Activated CD4-positive, alpha-beta T cell treated with anti-CD3 and anti-CD28 coated beads, Interleukin-2, Interleukin-4, amounts not matched to agents 100 ng/mL and 50 ng/mL, durations not matched to agents 16 hours and 8 hours (primary cell): ENCODE data around the gene CRYGN.
A peak's percentile ranks its signal among the peaks of the same experiment; 100 is the strongest.

Source experiments
- DNase-seq: peaks from one replicate; pipeline ENCODE4 v3.0.0-alpha.2; 2020; ENCODE audit warnings: low spot score

The CRYGN gene

DNA sequence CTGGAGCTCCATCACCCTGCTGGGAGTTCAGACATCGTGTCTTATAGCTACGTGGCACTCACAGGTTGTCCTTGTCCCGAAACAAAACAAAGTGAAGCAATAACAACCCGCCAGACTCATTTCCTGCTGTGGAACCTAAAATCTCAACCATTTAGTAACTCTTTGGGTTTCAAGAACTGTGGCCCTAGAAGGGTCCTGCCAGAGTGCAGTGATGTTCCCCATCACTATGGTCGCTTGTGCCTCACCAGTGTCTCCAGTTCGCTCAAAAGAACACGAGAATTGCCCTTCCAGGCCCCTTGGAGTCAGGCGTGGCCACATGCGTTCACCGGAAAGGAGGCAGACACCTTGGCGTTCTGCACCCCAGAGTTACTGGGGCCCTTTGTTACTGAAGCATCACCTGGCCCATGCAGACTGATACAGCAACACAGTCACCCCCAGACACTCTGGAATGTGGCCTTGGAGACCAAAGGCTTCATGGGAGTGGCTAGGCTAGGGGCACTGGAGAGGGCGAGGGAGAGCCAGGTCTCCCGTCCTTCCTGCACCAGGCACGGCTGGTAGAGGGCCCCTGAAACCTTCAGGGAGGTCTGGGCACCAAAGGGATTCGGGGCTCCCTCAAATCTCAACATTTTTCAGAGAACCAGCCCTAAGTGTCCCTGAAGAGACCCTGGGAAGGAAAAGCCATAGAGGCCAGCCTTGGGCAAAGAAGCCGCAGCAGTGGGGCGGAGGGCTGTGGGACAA, 908 bp downstream of the CRYGN start:
- no peak for DNase-seq

DNA sequence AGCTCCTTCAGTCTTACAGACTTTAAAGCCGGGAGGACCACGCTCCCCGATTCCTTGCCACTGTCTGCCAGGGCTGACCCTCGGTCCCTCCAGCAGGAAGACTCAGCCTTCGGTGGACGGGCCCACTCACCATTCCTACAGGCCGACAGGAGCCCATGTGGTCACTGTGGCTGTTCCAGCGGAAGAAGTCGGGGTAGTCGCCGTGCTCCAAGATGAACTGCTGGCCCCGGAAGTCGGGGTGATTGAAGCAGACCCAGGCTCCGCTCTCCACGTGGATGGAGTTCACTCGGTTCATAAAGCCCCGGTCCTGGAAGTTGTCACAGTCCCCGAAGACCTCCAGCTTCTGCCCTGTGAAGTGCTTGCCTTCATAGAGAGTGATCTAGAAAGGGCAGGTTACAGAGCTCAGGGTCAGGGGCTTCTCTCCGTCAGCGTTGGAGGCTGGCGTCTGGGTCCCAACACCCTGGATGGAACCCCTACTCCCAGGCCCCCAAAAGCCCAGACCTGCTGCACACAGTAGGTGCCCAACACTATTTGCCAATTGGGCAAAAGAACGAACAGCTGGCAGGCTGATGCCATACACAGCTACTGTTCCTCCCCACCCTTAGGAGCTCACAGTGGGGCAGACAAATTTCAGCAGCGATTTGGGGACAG, 1.9 kb downstream of the CRYGN start:
- DNase-seq: no peak

GRCh38 chr7:151437159-151437553, 2.8 kb downstream of the CRYGN start:
- no peak for DNase-seq

DNA sequence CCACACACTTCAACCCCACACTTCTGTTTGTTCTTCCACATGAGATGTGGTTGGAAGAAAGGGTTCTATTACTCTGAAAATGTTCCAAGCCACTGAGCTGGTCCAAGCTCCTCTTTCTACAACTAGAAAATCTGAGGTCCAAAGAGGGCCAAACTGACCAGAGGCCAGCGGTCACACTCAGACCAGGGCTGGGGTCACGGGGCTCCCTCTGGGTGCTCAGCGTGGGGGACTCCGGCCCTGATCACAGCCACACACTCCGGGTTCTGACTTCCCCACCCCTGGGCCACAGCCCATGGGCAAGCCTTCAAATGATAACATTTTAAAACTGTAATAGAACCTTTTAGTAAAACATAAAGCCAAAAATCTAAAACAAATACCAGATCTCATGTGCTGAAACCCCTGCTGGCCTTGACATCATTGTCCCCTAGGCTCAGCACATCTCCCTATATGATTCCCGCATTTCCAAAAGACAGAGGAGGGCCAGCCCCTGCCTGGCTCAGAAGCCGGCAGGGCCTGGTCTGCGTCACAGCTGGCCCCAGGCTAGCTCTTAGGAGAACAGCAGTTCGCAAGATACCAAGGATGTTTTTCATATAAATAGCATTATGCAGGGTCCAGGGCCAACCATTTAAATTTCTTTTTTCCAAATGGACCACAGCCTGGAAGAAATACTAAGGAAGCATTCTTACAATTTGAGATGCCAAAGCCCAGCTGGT, 3.3 kb downstream of the CRYGN start:
- DNase-seq: no peak

DNA sequence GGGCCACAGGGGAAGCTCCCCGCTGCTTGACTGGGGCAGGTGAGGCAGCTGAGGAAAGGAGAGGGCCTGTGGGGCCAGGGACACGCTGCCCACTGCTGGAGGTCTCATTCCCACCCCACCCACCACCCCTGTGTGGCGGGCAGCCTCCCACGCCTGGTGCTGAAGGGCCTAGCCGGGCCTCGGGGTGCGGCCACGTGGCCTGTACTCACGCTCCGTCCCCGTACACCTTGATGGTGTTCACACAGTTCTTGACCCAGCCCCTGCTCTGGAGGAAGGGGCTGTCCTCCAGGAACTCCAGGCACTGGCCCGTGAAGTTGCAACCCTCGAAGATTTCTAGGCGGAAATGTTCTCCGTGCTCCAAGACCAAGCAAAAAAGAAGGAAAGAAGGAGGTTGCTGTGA, 4.0 kb downstream of the CRYGN start:
- DNase-seq: no peak

DNA sequence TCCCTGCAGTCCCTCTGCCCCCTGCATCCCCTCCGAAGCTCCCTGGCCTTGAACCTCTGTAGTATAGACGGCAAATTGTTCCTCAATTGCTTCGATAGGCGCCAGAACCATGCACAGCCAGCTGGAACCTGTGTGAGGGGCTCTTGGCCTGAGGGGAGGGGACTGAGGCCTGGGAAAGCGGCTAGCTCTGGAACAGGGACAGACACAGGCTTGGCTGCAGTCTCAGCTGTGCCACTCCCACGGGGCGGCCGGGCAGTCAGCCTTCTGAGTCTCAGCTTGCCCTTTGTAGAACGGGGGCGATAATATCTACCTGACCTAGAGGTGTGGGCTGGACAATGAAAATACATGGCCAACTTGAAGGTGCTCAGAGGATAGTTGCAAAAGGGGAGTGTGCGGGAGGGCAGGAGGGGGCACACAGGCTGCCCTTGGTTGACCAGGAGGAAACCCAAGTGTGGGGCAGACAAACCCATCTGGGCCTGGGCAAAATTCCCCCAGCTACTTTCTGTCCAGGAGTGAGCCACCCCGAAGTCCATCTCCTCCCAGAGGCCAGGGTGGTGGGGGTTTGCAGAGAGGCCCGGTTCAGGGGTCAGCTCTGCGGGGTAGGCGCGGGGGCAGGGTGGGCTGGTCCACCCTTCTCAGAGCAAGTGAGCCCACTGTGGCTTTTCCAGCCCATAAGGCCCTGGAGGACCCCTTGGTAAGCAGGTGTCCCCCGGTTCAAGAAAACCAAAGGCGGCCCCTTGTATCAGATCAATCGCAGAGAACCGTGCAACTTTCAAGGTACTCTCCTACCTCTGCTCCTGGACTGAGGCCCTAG, 4.6 kb downstream of the CRYGN start:
- DNase-seq: no peak

DNA sequence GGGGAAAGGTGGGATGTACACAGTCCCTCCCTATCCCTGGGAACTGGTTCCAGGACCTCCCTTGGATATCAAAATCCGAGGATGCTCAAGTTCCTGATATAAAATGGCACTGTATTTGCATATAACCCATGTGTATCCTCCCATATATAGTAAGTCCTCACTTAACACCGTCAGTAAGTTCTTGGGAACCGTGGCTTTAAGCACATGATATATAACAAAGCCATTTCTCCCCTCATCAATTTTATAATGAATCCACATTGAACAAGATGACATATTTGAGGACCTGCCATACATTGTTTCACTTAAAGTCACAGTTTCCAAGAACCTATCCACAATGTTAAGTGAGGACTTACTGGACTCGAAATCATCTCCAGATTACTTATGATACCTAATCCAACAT, 5.4 kb downstream of the CRYGN start:
- DNase-seq: no peak

GRCh38 chr7:151433721-151434400, 6.1 kb downstream of the CRYGN start:
- DNase-seq: no peak

- DNase-seq: peak; percentile 29
Measured at GRCh38 chr7:151432658-151433521, 7.1 kb downstream of the CRYGN start.

DNA sequence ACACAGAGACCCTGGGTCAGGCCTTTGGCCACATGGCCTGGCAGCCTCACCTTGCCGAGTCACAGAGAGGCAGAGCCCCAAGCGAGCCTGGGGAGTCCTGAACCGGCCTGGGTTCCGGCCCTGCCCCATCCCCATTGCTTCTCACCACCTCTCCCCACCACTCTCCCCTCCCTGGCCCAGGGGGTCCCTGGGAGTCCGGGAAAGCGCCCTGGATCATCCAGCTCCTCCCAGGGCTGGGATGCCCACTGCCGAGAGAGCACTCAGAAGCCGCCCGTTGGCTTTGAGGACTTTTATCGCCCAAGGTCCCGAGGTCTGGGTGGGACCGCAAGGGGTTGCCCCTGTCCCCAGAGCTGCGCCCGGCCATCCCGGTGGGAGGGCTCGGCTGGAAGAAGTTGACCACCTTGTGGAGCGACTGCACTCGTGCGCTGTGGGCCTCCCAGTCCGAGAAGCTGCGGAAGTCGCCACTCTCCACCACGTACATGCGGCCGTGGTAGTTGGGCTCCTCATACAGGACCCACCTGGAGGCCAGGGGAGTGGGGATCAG, 8.1 kb downstream of the CRYGN start:
- no peak for DNase-seq

- no peak for DNase-seq
Measured at GRCh38 chr7:151431281-151431767, 8.6 kb downstream of the CRYGN start.

- no peak for DNase-seq
Measured at GRCh38 chr7:151430391-151431205, 9.3 kb downstream of the CRYGN start.

DNA sequence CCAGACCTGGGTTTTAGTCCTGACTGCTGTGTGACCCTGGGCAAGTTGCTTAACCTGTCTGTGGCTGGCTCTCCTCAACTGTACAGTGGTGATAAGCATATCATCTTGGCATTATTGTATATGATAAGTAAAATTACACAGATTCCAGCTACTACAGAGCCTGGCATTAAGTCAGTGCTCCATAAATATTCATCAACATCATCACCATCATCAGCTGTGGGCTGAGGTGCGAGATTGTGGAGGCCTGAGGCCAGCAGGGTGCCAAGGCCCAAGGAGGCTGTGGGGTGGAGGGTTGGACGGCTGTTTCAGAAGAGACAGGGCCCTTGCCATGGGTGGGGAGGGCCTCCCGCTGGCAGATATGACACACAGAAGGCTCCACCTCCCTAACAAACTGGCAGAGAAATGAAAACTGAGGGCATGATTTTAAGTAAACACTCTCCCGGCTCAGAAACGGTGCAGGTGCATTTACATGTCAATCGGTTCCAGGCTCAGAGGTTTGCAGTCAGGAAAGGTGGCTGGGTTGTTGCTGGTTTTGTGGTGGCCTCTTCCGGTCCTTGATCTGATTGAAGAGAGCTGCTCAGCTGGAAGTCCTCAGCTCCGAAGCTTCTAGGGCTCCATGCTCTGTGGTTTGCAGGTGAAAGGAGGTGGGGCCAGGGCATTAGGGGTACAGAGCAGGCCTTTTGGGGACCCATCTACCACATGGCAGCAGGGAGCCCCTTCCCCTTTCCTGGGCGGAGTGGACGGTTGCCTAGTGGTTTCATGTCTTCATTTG, 10.2 kb downstream of the CRYGN start:
- DNase-seq: peak; percentile 44

GRCh38 chr7:151429237-151429559, 10.7 kb downstream of the CRYGN start:
- DNase-seq: no peak

DNA sequence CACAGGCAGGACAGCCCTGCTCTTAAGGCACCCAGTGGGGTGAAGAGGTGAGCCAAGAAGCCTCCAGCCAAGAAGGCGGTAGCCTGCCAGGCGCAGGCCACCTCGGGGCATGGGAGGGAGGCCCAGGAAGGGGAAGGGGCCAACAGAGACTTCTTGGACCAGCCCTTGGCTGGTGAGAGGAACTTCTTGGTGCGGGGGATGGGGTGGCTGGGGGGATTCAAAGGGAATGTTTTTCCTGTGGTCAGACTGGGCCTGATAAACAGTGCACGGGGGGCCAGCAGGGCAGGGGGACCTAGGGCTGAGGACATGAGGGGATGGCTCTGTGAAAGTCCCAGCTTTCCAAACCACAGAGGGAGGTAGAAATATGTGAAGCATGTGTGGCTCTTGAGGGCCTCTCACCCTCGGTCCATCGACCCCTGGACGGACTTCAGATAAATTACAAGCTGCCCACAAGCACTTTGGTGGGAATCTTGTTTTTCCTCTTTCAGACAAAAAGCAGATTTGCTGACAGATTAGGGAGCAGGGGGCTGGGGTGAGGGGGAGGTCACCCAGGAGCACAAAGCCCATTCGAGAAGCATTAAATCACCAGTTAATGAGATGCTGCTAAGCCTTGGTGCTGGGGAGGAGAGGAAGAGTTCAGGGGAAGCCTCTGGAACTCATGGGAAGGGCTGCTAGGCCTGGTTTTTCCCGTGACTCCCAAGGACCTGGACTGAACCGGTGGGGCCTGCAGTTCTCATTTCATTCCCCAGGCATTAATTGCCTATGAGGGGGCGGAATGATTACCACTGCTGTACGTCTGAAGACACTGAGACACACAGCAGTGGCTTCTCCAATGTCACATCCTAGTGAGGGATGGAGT, 11.3 kb downstream of the CRYGN start:
- DNase-seq: no peak

DNA sequence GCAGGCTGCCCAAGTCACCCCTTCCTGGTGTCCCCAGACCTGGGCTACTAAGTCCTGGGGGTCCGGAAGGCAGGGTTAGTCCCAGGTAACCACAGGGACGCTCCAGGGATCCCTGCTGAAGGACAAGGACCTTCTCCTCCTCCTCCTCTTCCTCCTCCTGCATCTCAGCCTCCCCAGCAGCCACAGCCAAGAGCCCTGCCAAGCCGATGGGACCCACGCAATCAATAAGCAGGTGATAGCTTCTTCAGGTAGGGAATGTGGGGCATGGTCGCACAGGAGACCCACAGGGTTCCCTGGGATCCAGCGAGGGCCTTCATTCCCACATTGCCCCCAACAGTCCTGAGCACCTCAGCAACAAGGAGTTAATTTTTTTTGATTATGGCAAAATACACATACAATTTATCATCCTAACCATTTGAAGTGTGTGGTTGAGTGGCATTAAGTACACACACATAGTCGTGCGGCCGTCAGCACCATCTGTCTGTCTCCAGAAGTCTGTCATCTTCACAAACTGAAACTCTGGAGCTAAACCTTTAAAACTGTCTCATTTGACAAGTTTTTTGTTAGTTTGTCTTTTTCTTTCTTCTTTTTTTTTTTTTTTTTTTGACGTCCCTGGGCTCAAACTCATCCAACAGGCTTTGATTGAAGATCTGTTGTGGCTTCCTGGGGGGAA, 12.1 kb downstream of the CRYGN start:
- DNase-seq: no peak
